Fibroblast of lung (primary cell): ENCODE measurements around the gene RABEP1. TPM values are rescaled to one million over a fixed set of nuclear protein-coding genes. Genes with fewer than 3 reads are reported as not detected.

Experiments
- DNase-seq, 2 donors: peaks; one replicate each; pipeline versions ENCODE4 v3.0.0 to v3.0.0-alpha.2; 2010; ENCODE audit warnings: low read depth in 2 of 2
- H2AFZ ChIP-seq: 2 replicates; pipeline ENCODE4 v1.5.1; 2012; ENCODE audit warnings: low read length, control low read depth, inconsistent platforms
- H3K27ac ChIP-seq: 2 replicates; pipeline ENCODE4 v1.5.1; 2011; ENCODE audit warnings: low read length, control low read depth; ENCODE audit not compliant: insufficient read depth
- H3K27me3 ChIP-seq: 2 replicates; pipeline ENCODE4 v1.5.1; 2011; ENCODE audit warnings: mild to moderate bottlenecking, low read length; ENCODE audit not compliant: control insufficient read depth, insufficient read depth
- H3K36me3 ChIP-seq: 2 replicates; pipeline ENCODE4 v1.5.1; 2011; ENCODE audit warnings: low read length; ENCODE audit not compliant: control insufficient read depth, insufficient read depth
- H3K4me1 ChIP-seq: 2 replicates; pipeline ENCODE4 v1.5.1; 2011; ENCODE audit warnings: low read length; ENCODE audit not compliant: control insufficient read depth, insufficient read depth; ENCODE audit errors: extremely low read depth
- H3K4me2 ChIP-seq: 2 replicates; pipeline ENCODE4 v1.5.1; 2011; ENCODE audit warnings: low read length, control low read depth; ENCODE audit not compliant: insufficient read depth; ENCODE audit errors: extremely low read depth
- H3K4me3 ChIP-seq, 4 experiments: fragments of 200-600 bp in 1 of 4; sonication (generic) in 1 of 4; replicated peaks in 1 of 4; 2 replicates each; pipeline ENCODE4 v1.5.1; 2011 to 2016; ENCODE audit warnings: low read length in 4 of 4, low read depth in 3 of 4, mild to moderate bottlenecking in 3 of 4, control low read depth in 2 of 4, inconsistent platforms in 1 of 4, mixed read lengths in 1 of 4; ENCODE audit not compliant: insufficient read depth in 1 of 4; ENCODE audit errors: control extremely low read depth in 1 of 4
- H3K79me2 ChIP-seq: 2 replicates; pipeline ENCODE4 v1.5.1; 2012; ENCODE audit warnings: mild to moderate bottlenecking, low read length, inconsistent platforms; ENCODE audit not compliant: control insufficient read depth, insufficient read depth
- H3K9ac ChIP-seq: 2 replicates; pipeline ENCODE4 v1.5.1; 2011; ENCODE audit warnings: mild to moderate bottlenecking, low read length, control low read depth; ENCODE audit not compliant: insufficient read depth
- H3K9me3 ChIP-seq: 2 replicates; pipeline ENCODE4 v1.5.1; 2012; ENCODE audit warnings: low read depth, low read length; ENCODE audit not compliant: control insufficient read depth, insufficient read depth
- H4K20me1 ChIP-seq: 2 replicates; pipeline ENCODE4 v1.5.1; 2011; ENCODE audit warnings: low read length; ENCODE audit not compliant: control insufficient read depth, insufficient read depth; ENCODE audit errors: extremely low read depth
- CTCF ChIP-seq, 2 donors: IDR thresholded peaks in 1 of 2; conservative IDR thresholded peaks in 1 of 2; 1 replicate in 1 of 2; 2 replicates in 1 of 2; pipeline ENCODE4 v1.5.1; 2011 to 2012; ENCODE audit warnings: low read length in 2 of 2, control low read depth in 1 of 2, inconsistent platforms in 1 of 2, low read depth in 1 of 2, mild to moderate bottlenecking in 1 of 2
- EZH2 ChIP-seq: IDR thresholded peaks from 2 replicates; pipeline ENCODE4 v1.5.1; 2012; ENCODE audit warnings: low read length, control low read depth, mild to moderate bottlenecking; ENCODE audit errors: missing control alignments
- polyA plus RNA-seq, 2 donors: library from polyadenylated mRNA; depleted of rRNA in 1 of 2; stranded (reverse) in 1 of 2; unstranded in 1 of 2; fragments of >200 nt; gene quantifications; 2 replicates each; pipeline ENCODE4 v1.2.1, GENCODE V29; 2011 to 2012; ENCODE audit warnings: missing spikeins in 1 of 2
- total RNA-seq: library from RNA; depleted of rRNA; stranded (reverse); fragments of >200 nt; gene quantifications from 2 replicates; pipeline ENCODE4 v1.2.1, GENCODE V29; 2014

Gene RABEP1
- total and polyA plus RNA-seq, 2 donors (not counting 1 experiment from before 2014, with no cell fraction given), result 46.3 to 64.4 TPM

- Histone ChIP-seq H3K27me3 (no peaks in the 10 kb centered on the region), H3K27ac (no peak overlapping the region)
Measured at GRCh38 chr17:5355421-5356129, 73.5 kb downstream of the RABEP1 start.

DNA sequence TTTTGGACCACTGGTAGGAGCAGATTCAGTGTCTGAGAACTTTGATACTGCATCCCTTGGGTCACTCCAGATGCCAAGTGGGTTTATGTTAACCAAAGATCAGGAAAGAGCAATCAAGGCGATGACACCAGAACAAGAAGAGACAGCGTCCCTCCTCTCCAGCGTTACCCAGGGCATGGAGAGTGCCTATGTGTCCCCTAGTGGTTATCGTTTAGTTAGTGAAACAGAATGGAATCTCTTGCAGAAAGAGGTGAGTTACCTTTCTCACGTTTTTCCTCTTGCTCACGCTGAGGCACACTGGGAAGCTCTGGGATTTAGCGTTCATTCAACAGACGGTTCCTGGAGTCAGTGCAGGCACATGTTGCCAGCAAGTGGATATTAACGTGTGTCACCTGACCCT, 79.3 kb downstream of the RABEP1 start:
- no peak overlapping the region for H3K4me3 ChIP-seq
- H3K27ac ChIP-seq, result no peak overlapping the region
- no peaks in the 10 kb centered on the region for H4K20me1 ChIP-seq
- H3K27me3 ChIP-seq, result no peaks in the 10 kb centered on the region
- no peaks in the 10 kb centered on the region for H3K79me2 ChIP-seq
- H3K36me3 ChIP-seq, result peaks cover 8% of the 10 kb centered on the region
- no peak for DNase-seq
- H3K9me3 ChIP-seq, result no peaks in the 10 kb centered on the region
- no peaks in the 10 kb centered on the region for H3K4me1 ChIP-seq
- no peak overlapping the region for H2AFZ ChIP-seq
- H3K9ac ChIP-seq, result no peak overlapping the region
- no peak overlapping the region for H3K4me2 ChIP-seq
- no peak for TF ChIP-seq CTCF (conservative IDR thresholded peaks at IDR 0.05 in 1 of 2, IDR thresholded peaks at IDR 0.05 in 1 of 2; ENCODE audit: low read depth in 1 of 2, low read length in 2 of 2)
- no peak for TF ChIP-seq EZH2

More at GRCh38 chr17:5355421-5356129, 73.5 kb downstream of the RABEP1 start:
- Histone ChIP-seq H3K4me2 (no peak overlapping the region), H3K4me3 (no peak overlapping the region), H3K36me3 (peaks cover 7% of the 10 kb centered on the region), H3K9me3 (no peaks in the 10 kb centered on the region), H3K79me2 (no peaks in the 10 kb centered on the region), H3K4me1 (no peaks in the 10 kb centered on the region), H4K20me1 (no peaks in the 10 kb centered on the region), H3K9ac (no peak overlapping the region), H2AFZ (no peak overlapping the region)
- TF ChIP-seq CTCF (conservative IDR thresholded peaks at IDR 0.05 in 1 of 2, IDR thresholded peaks at IDR 0.05 in 1 of 2; ENCODE audit: low read depth in 1 of 2, low read length in 2 of 2), result no peak
- no peak for TF ChIP-seq EZH2
- peak in 1 of 2 donors; percentile 51 for DNase-seq

DNA sequence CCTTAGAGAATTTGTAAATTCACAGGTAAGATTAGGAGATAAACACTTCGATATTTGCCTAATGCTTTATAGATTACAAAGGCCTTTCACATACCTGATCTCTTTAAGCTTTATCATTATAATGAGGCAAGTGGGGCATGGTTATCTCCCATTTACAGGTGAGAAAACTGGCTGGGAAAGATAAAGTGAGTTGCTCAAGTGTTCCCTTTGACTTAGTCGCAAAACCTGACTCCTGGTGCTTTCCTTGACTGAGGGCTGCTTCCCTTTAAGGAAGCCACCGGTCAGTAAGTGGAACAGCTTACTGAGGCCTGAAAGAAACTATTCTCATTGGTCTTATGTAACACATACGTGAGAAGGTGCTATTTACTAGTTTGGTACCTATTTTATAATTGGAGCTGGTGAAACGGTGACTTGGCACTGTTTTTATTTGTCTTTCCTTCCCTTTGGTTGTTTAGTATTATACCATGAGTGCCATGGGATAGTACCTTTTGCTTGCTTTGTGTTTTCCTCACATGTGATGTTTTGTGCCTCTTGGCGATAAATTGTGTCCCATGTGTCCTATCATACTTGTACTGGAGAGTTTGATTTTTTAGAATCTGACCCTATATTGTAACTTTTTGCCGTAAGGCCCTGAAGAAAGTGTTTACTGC, 80.2 kb downstream of the RABEP1 start:
- TF ChIP-seq EZH2, result no peak
- TF ChIP-seq CTCF (conservative IDR thresholded peaks at IDR 0.05 in 1 of 2, IDR thresholded peaks at IDR 0.05 in 1 of 2; ENCODE audit: low read depth in 1 of 2, low read length in 2 of 2), result no peak
- no peaks in the 10 kb centered on the region for H3K79me2 ChIP-seq
- H3K4me1 ChIP-seq, result no peaks in the 10 kb centered on the region
- no peaks in the 10 kb centered on the region for H3K9me3 ChIP-seq
- H3K36me3 ChIP-seq, result peaks cover 8% of the 10 kb centered on the region
- H3K27me3 ChIP-seq, result no peaks in the 10 kb centered on the region
- no peak overlapping the region for H3K4me2 ChIP-seq
- no peak overlapping the region for H3K27ac ChIP-seq
- DNase-seq, result no peak
- no peak overlapping the region for H2AFZ ChIP-seq
- no peaks in the 10 kb centered on the region for H4K20me1 ChIP-seq
- H3K4me3 ChIP-seq, result no peak overlapping the region
- H3K9ac ChIP-seq, result no peak overlapping the region
